CD4-positive, alpha-beta memory T cell (primary cell): Measurements from ENCODE around the gene UPK3A. TPM values are rescaled to one million over a fixed set of nuclear protein-coding genes. Genes with fewer than 3 reads are reported as not detected.
"Not testable (repeated sequence)": the region's sequence is repeated elsewhere in the genome, so short reads cannot be mapped to it uniquely, and the experiment has no call there.

Experiments used
- CTCF ChIA-PET: fragments of 350-600 bp; sonication (Branson Sonifier 250); formaldehyde crosslinking; loops from one replicate; lab custom pipeline; 2021; ENCODE audit warnings: inconsistent platforms; ENCODE audit not compliant: partially characterized antibody; lab: Charles Lee
- POLR2A ChIA-PET: fragments of 350-600 bp; sonication (Branson Sonifier 250); formaldehyde crosslinking; loops from one replicate; lab custom pipeline; 2021; ENCODE audit not compliant: partially characterized antibody; lab: Charles Lee
- DNase-seq, 5 donors: peaks; one replicate each; pipeline versions ENCODE4 v3.0.0 to v3.0.0-alpha.2; 2020 to 2022; ENCODE audit warnings: mixed read lengths in 1 of 5
- H3K27ac ChIP-seq: one replicate; pipeline ENCODE4 v1.7.0; 2013; ENCODE audit warnings: low read depth, low read length
- H3K27me3 ChIP-seq: 2 replicates; pipeline ENCODE4 v1.7.0; 2013; ENCODE audit warnings: mild to moderate bottlenecking, low read length, moderate library complexity; ENCODE audit not compliant: insufficient read depth
- H3K36me3 ChIP-seq: 2 replicates; pipeline ENCODE4 v1.7.0; 2013; ENCODE audit warnings: mild to moderate bottlenecking, low read length, moderate library complexity; ENCODE audit not compliant: insufficient read depth
- H3K4me1 ChIP-seq: 2 replicates; pipeline ENCODE4 v1.7.0; 2013; ENCODE audit warnings: mild to moderate bottlenecking, low read length, moderate library complexity; ENCODE audit not compliant: insufficient read depth
- H3K4me3 ChIP-seq, 2 donors: one replicate each; pipeline ENCODE4 v1.7.0; 2013; ENCODE audit warnings: low read length in 2 of 2, mild to moderate bottlenecking in 1 of 2
- H3K9me3 ChIP-seq, 2 donors: one replicate each; pipeline ENCODE4 v1.7.0; 2013; ENCODE audit warnings: low read length in 2 of 2, control low read depth in 1 of 2; ENCODE audit not compliant: control insufficient read depth in 1 of 2
- H3K27ac Mint-ChIP-seq, 7 donors: one replicate each; pipeline ENCODE4 v1.8.0; 2020 to 2021; ENCODE audit warnings: mixed read lengths in 7 of 7, mild to moderate bottlenecking in 6 of 7, inconsistent platforms in 3 of 7, moderate library complexity in 3 of 7
- H3K27me3 Mint-ChIP-seq, 2 donors: one replicate each; pipeline ENCODE4 v1.8.0; 2020 to 2021; ENCODE audit warnings: mixed read lengths in 2 of 2
- H3K36me3 Mint-ChIP-seq, 2 donors: one replicate each; pipeline ENCODE4 v1.8.0; 2020 to 2021; ENCODE audit warnings: mixed read lengths in 2 of 2, inconsistent platforms in 1 of 2, mild to moderate bottlenecking in 1 of 2
- H3K4me1 Mint-ChIP-seq, 4 donors: one replicate each; pipeline ENCODE4 v1.8.0; 2020 to 2021; ENCODE audit warnings: mixed read lengths in 4 of 4, mild to moderate bottlenecking in 1 of 4
- H3K4me3 Mint-ChIP-seq, 8 donors: one replicate each; pipeline ENCODE4 v1.8.0; 2020 to 2021; ENCODE audit warnings: mixed read lengths in 8 of 8, mild to moderate bottlenecking in 7 of 8, moderate library complexity in 6 of 8, inconsistent platforms in 3 of 8
- H3K9me3 Mint-ChIP-seq, 8 donors: one replicate each; pipeline ENCODE4 v1.8.0; 2020 to 2021; ENCODE audit warnings: mixed read lengths in 8 of 8, mild to moderate bottlenecking in 5 of 8, inconsistent platforms in 3 of 8, moderate library complexity in 1 of 8
- intact Hi-C: fragments of 100-400 bp; cut with micrococcal nuclease; formaldehyde crosslinking; loops from one replicate; pipeline ENCODE4 v1.15.1; 2023
- polyA plus RNA-seq, 2 donors: library from polyadenylated mRNA; unstranded; fragments of 300-500 nt; fragmentation: Illumina TruSeq; gene quantifications; one replicate each; pipeline ENCODE4 v1.2.3, GENCODE V29; 2021
- total RNA-seq, 2 experiments: library from RNA; stranded (reverse); gene quantifications; one replicate each; pipeline ENCODE4 v1.2.3, GENCODE V29; 2021

Gene UPK3A
- total and polyA plus RNA-seq, 4 experiments from 2014 or later, result not detected

DNA sequence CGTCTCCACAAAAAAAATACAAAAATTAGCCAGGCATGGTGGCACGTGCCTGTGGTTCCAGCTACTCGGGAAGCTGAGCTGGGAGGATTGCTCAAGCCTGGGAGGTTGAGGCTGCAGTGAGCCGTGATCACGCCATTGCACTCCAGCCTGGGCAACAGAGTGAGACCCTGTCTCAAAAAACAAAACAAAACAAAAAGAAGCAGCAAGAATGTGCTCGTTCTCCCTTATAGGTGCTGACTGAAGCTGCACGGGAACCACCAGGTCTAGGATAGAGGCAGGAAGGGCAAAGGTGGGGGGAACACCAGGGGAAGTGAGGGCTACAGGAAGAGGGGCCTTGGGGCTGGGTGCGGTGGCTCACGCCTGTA is 24.4 kb upstream of the UPK3A start:
- H3K27ac Mint-ChIP-seq, H3K4me1 ChIP-seq, H3K4me3 ChIP-seq, H3K4me1 Mint-ChIP-seq, H3K4me3 Mint-ChIP-seq, DNase-seq, H3K27me3 ChIP-seq, H3K36me3 Mint-ChIP-seq, H3K9me3 ChIP-seq, H3K27ac ChIP-seq, H3K27me3 Mint-ChIP-seq, POLR2A ChIA-PET, CTCF ChIA-PET, intact Hi-C loops, H3K9me3 Mint-ChIP-seq, H3K36me3 ChIP-seq: not testable (repeated sequence)

DNA sequence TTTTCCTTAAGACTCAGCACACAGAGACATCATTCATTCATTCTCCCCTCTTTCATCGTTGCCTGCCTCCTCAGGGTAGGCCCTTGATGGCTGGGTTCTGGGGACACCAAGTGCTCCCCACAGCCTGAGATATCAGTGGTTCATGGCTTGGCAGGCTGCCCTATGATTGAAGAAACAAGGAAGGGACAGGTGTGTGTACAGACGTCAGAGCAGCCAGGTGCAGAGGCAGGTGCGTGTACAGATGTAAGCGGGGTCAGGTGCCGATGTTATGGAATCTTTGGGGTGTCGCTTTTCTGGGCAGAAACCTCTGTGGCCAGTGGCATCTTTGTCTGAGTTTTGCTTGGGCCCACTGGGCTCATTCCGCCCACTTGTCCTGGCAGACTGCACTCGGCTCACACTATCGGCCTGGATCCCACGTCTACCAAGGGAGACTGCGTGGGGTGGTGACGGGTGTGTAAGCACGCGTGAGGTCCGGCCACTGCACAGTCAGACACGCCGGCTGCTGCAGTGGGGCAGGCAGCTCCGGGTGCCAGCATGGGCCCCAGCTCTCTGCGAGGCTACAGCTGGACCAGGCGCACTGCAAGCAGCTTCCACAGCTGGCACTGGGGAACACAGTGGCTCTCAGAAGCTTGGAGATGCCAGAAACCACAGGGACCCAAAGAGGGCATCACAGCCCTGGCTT is 23.2 kb upstream of the UPK3A start:
- Histone ChIP-seq H3K9me3 (no peaks in the 10 kb centered on the region), H3K27me3 (no peaks in the 10 kb centered on the region), H3K4me3 (no peak overlapping the region), H3K27ac (no peak overlapping the region), H3K36me3 (no peaks in the 10 kb centered on the region), H3K4me1 (no peaks in the 10 kb centered on the region)
- Mint-ChIP-seq H3K4me3 (no peak overlapping the region), H3K4me1 (peaks cover 0 to under 1% (median 0%) of the 10 kb centered on the region in 4 donors), H3K9me3 (peaks cover 0 to 3% (median 0%) of the 10 kb centered on the region in 8 donors), H3K36me3 (no peaks in the 10 kb centered on the region), H3K27ac (no peak overlapping the region), H3K27me3 (peaks cover 6 to 10% of the 10 kb centered on the region in 2 donors)
- intact Hi-C loops, result no loop called here
- ChIA-PET CTCF (no interaction called here), POLR2A (no interaction called here)
- DNase-seq, result no peak

DNA sequence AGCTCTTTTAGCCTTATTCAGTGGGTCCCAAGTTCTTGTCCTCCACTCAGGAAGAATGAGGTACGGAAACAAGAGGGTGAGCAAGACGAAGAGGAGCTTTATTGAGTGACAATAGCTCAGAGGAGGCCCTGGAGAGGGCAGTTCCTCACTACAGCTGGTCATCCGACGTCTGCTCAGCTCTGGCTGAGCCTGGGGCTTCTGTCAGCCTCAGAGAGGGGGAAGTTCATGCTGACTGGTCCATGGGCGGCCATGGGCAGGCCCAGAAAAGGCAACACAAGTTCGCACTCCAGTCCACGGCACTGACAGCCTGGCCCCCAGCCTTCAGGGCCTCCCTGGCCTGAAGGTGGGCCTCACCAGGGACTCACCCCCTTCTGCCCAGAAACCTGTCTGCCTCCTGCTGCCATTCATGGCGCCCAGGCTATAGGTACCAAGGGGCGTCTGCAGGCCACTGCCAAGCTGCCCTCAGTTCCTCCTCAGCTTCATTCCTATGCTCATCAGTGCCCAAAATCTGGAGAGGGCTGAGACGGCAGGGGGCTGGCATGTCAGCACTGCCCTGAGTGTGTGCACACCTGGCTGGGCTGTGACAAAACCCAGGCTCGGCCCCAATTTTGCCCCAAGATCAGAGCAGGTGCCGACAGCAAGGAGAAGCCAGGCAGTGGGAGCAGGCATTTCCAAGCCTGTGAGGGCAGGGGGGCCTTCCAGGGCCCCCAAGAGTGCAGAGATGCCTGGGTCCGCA is 22.4 kb upstream of the UPK3A start:
- H3K4me3 Mint-ChIP-seq, result no peak overlapping the region
- ChIA-PET POLR2A (no interaction called here), CTCF (no interaction called here)
- H3K27ac Mint-ChIP-seq, result no peak overlapping the region
- no peaks in the 10 kb centered on the region for H3K36me3 ChIP-seq
- H3K27me3 ChIP-seq, result no peaks in the 10 kb centered on the region
- no peaks in the 10 kb centered on the region for H3K4me1 ChIP-seq
- no peaks in the 10 kb centered on the region for H3K36me3 Mint-ChIP-seq
- H3K27ac ChIP-seq, result no peak overlapping the region
- no peak for DNase-seq
- H3K9me3 ChIP-seq, result no peaks in the 10 kb centered on the region
- H3K9me3 Mint-ChIP-seq, result peaks cover 0 to 3% (median 0%) of the 10 kb centered on the region in 8 donors
- intact Hi-C loops, result no loop called here
- no peak overlapping the region for H3K4me3 ChIP-seq
- peaks cover 0 to 5% (median 0%) of the 10 kb centered on the region in 4 donors for H3K4me1 Mint-ChIP-seq
- peaks cover 6 to 10% of the 10 kb centered on the region in 2 donors for H3K27me3 Mint-ChIP-seq

DNA sequence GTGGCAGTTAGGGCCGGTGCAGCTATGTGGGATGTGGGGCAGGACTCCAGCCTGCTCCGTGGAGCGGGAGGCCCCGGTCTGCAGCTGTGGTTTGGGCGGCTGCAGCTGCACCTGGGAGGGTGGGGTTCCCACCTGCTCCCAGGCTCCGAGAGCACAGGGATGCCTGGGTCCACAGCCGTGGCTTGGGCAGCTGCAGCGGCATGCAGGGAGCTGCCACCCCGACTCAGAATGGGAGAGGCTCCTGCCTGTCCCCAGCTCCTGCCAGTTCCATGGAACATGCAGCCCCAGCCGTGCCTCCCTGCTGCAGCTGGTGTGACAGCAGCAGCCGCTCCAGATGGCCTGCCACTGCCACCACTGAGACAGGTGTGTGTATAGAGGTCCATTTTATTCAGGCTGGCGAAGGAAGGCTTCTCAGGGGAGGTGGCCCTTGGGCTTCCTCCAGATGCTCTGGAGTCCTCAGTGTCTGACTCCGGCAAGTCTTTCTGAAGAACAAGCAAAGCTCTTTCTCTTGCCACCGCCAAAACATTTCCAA is 21.8 kb upstream of the UPK3A start:
- ChIA-PET POLR2A (no interaction called here), CTCF (no interaction called here)
- H3K36me3 ChIP-seq, result no peaks in the 10 kb centered on the region
- H3K4me1 ChIP-seq, result no peaks in the 10 kb centered on the region
- H3K36me3 Mint-ChIP-seq, result no peaks in the 10 kb centered on the region
- intact Hi-C loops, result no loop called here
- H3K27me3 ChIP-seq, result no peaks in the 10 kb centered on the region
- no peak overlapping the region for H3K27ac ChIP-seq
- H3K4me3 ChIP-seq, result no peak overlapping the region
- peaks cover 0 to 2% (median 0%) of the 10 kb centered on the region in 8 donors for H3K9me3 Mint-ChIP-seq
- peaks cover 6 to 10% of the 10 kb centered on the region in 2 donors for H3K27me3 Mint-ChIP-seq
- H3K4me3 Mint-ChIP-seq, result no peak overlapping the region
- H3K4me1 Mint-ChIP-seq, result peaks cover 0 to 5% (median 0%) of the 10 kb centered on the region in 4 donors
- H3K9me3 ChIP-seq, result no peaks in the 10 kb centered on the region
- DNase-seq, result no peak
- H3K27ac Mint-ChIP-seq, result no peak overlapping the region

DNA sequence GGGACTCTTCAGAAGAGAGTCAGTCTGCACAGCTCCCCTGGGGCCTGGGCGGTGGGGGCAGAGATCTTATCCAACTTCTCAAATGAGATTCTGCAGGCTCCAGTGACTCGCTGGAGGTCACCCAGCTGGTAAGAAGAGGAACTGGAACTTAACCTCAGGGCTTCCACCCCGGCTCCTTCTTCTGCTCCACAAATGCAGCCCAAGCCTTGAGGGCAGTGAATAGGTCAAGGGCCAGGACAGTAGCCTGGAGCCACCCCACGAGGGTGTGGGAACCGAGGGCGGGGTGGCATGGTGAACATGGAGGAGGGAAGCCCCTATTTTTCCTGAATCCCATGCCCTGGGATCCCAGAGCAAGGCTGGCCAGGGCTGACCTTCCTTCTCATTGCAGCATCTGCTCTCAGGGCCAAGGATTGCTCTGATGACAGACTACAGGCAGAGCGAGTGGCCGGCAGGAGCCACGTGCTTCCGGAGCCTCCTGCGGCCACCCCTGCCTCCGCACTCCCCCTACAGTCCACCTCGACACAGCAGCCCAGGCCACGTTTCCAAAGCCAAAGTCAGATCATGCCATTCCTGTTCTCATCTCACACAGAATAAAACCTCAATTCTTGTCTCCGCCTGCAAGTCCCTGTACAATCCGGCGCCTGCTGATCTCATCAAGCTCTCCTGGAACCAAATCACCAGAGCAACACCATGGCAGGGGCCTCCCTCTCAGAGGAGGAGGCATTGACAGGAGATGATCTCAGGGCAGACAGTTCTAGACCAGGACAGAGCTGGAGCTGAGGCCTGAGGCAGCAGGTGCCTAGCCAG is 21.1 kb upstream of the UPK3A start:
- Histone ChIP-seq H3K27ac (no peak overlapping the region), H3K4me3 (no peak overlapping the region), H3K9me3 (no peaks in the 10 kb centered on the region), H3K4me1 (peaks cover 2% of the 10 kb centered on the region), H3K27me3 (no peaks in the 10 kb centered on the region), H3K36me3 (no peaks in the 10 kb centered on the region)
- ChIA-PET CTCF (no interaction called here), POLR2A (no interaction called here)
- intact Hi-C loops, result no loop called here
- Mint-ChIP-seq H3K36me3 (no peaks in the 10 kb centered on the region), H3K4me3 (no peak overlapping the region), H3K9me3 (no peaks in the 10 kb centered on the region), H3K27me3 (peaks cover 6 to 10% of the 10 kb centered on the region in 2 donors), H3K27ac (no peak overlapping the region), H3K4me1 (peaks cover 0 to 7% (median under 1%) of the 10 kb centered on the region in 4 donors)
- no peak for DNase-seq

DNA sequence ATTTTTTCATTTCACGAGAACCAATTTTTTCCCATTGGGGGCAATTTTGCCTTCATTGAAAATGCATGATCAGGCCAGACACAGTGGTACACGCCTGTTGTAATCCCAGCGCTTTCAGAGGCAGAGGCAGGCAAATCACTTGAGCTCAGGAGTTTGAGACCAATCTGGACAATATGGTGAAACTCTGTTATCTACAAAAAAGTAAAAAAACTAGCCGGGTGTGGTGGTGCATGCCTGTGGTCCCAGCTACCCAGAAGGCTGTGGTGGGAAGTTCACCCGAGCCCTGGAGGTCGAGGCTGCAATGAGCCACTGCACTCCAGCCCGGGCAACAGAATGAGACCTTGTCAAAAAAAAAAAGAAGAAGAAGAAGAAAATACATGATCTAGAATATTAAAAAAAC is 19.2 kb upstream of the UPK3A start:
- CTCF ChIA-PET, result interaction anchor here (4.6 kb wide), 1 partner anchor 172 kb away, joined by 32 read pairs; no protein-coding TSS in a partner anchor
- H3K27me3 ChIP-seq, result no peaks in the 10 kb centered on the region
- no peaks in the 10 kb centered on the region for H3K36me3 Mint-ChIP-seq
- H3K27ac ChIP-seq, result no peak overlapping the region
- H3K4me3 ChIP-seq, result no peak overlapping the region
- peaks cover 4 to 18% (median 6%) of the 10 kb centered on the region in 4 donors for H3K4me1 Mint-ChIP-seq
- no peaks in the 10 kb centered on the region for H3K36me3 ChIP-seq
- peaks cover 8 to 10% of the 10 kb centered on the region in 2 donors for H3K27me3 Mint-ChIP-seq
- intact Hi-C loops, result no loop called here
- H3K9me3 Mint-ChIP-seq, result no peaks in the 10 kb centered on the region
- POLR2A ChIA-PET, result no interaction called here
- DNase-seq, result no peak
- H3K27ac Mint-ChIP-seq, result no peak overlapping the region
- no peak overlapping the region for H3K4me3 Mint-ChIP-seq
- no peaks in the 10 kb centered on the region for H3K9me3 ChIP-seq
- H3K4me1 ChIP-seq, result peaks cover 10% of the 10 kb centered on the region
